GM12872 (cell line): ENCODE measurements around the gene PPP2R3C.

Experiments
- CTCF ChIP-seq: IDR thresholded peaks from 3 replicates; pipeline ENCODE4 v1.5.1; 2011; ENCODE audit warnings: low read depth, mild to moderate bottlenecking, low read length, moderate library complexity; ENCODE audit not compliant: insufficient read depth

The PPP2R3C gene

GRCh38 chr14:35121887-35122695, at the start of gene PPP2R3C, which contains the start of gene PRORP:
PPP2R3C (minus strand) TSS chr14:35121990; CDS start chr14:35121959, 31 bp downstream.
PRORP (plus strand) TSS chr14:35122552; CDS start chr14:35123246, 694 bp downstream.
- no peak for TF ChIP-seq CTCF

- TF ChIP-seq CTCF, result no peak
Observed at GRCh38 chr14:35167496-35167895, 45.7 kb upstream of the PPP2R3C start.

GRCh38 chr14:35164849-35165248, 43.1 kb upstream of the PPP2R3C start:
- no peak for TF ChIP-seq CTCF

- no peak for TF ChIP-seq CTCF
Observed at GRCh38 chr14:35163384-35163783, 41.6 kb upstream of the PPP2R3C start.

GRCh38 chr14:35161231-35161630, 39.4 kb upstream of the PPP2R3C start:
- TF ChIP-seq CTCF, result no peak

GRCh38 chr14:35159742-35160409, 38.1 kb upstream of the PPP2R3C start:
- TF ChIP-seq CTCF, result no peak

- no peak for TF ChIP-seq CTCF
Observed at GRCh38 chr14:35158951-35159653, 37.3 kb upstream of the PPP2R3C start.
